ENCODE data around the gene PIGR.

DNA sequence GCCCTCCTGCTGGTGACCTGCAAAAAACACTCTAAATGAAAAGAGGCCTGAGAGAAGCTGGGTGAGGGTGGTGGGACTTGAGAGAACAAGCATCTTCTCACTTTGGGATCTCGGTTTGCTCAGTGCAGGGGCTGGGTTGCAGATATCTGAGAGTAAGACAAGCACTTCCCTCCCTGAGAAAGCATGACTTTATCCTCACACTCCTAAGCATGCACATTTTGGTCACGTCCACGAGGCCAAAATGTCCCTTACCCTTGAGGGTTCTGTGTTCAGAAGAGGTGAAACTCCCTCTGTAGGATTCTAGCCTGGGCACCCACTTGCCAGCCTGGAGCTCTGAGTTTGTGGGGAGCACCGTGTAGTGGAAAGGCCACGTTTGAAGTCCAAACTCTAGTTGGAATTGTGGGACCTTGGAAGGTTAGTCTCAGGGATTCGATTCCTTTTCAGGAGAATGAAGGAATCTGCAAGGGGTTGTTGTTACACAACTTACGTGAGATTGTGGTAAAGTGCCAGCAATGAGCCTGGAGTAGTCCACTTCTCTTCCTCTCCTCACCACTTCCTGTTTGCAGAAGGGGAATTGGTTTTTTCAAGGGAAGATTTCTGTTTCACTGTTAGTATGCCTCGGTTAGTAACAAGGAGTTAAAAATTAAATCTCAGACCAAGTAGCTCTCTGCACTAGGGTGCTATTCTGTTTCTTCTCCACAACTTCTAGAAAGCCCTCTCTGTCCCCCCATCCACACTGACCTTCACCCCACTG lies 21.0 kb upstream of the PIGR start:
- TF ChIP-seq POLR2AphosphoS5 (IDR thresholded peaks at IDR 0.05; ENCODE audit: insufficient read depth, low read depth, low read length) (no peak), MYC (IDR thresholded peaks at IDR 0.05; ENCODE audit: low read depth, low read length) (no peak), EZH2 (IDR thresholded peaks at IDR 0.05; ENCODE audit: borderline replicate concordance, low read depth, low read length, severe bottlenecking) (no peak), POLR2A (IDR thresholded peaks at IDR 0.05; ENCODE audit: low read depth, low read length) (no peak), GATA2 (IDR thresholded peaks at IDR 0.05; ENCODE audit: insufficient read depth, insufficient read length, low read depth, low read length) (no peak)
- TF ChIP-seq, protein P1, sequence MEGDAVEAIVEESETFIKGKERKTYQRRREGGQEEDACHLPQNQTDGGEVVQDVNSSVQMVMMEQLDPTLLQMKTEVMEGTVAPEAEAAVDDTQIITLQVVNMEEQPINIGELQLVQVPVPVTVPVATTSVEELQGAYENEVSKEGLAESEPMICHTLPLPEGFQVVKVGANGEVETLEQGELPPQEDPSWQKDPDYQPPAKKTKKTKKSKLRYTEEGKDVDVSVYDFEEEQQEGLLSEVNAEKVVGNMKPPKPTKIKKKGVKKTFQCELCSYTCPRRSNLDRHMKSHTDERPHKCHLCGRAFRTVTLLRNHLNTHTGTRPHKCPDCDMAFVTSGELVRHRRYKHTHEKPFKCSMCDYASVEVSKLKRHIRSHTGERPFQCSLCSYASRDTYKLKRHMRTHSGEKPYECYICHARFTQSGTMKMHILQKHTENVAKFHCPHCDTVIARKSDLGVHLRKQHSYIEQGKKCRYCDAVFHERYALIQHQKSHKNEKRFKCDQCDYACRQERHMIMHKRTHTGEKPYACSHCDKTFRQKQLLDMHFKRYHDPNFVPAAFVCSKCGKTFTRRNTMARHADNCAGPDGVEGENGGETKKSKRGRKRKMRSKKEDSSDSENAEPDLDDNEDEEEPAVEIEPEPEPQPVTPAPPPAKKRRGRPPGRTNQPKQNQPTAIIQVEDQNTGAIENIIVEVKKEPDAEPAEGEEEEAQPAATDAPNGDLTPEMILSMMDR (IDR thresholded peaks at IDR 0.05; ENCODE audit: extremely low read depth in 1 of 2, insufficient read depth in 1 of 2, low read depth in 1 of 2, low read length in 2 of 2): no peak
- TF ChIP-seq, protein P2, sequence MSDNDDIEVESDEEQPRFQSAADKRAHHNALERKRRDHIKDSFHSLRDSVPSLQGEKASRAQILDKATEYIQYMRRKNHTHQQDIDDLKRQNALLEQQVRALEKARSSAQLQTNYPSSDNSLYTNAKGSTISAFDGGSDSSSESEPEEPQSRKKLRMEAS (IDR thresholded peaks at IDR 0.05; ENCODE audit: insufficient read depth, insufficient read length): no peak

Measured in endothelial cell of umbilical vein (primary cell).